ENCODE measurements around the gene DCD.
"Not testable (repeated sequence)": the region's sequence is repeated elsewhere in the genome, so short reads cannot be mapped to it uniquely, and the experiment has no call there.

Gene DCD

DNA sequence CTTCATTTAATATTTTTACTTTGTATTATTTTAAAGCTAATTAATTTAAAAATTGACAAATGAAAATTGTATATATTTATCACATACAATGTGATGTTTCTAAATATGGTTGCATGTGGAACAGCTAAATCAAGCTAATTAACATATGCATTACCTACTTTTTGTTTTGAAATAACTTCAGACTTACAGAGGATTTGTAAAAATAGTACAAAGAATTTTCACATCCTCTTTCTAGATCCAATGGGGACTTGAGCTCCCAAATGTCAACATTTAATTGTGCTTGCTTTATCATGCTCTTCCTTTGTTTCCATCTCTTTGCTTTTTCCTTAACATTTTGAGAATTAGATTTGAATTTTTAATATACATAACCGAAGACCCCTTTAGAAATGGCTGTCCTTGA, 6.6 kb downstream of the DCD start:
- no peaks in the 10 kb centered on the region for H3K36me3 ChIP-seq (ENCODE audit: insufficient read depth, low read length)
- no peak overlapping the region for H3K4me2 ChIP-seq (ENCODE audit: insufficient read depth, low read length)
- H3K4me1 ChIP-seq (ENCODE audit: insufficient read depth, low read length) = no peaks in the 10 kb centered on the region
- H3K9me3 ChIP-seq (ENCODE audit: insufficient read depth, low read length, severe bottlenecking) = no peaks in the 10 kb centered on the region
- no peak overlapping the region for H2AFZ ChIP-seq (ENCODE audit: low read depth, low read length)
- H3K9ac ChIP-seq (ENCODE audit: low read depth, low read length) = no peak overlapping the region
- no peak overlapping the region for H3K4me3 ChIP-seq (ENCODE audit: low read depth in 1 of 2, low read length in 2 of 2)
- H3K27ac ChIP-seq (ENCODE audit: low read length) = no peak overlapping the region
- no peaks in the 10 kb centered on the region for H3K79me2 ChIP-seq (ENCODE audit: insufficient read depth, low read length)
- no peak for ATAC-seq (ENCODE audit: insufficient read depth, low read depth)
- peaks cover 32% of the 10 kb centered on the region for H3K27me3 ChIP-seq (ENCODE audit: insufficient read depth, low read length, poor library complexity)
- H4K20me1 ChIP-seq (ENCODE audit: insufficient read depth, low read length) = no peaks in the 10 kb centered on the region
- TF ChIP-seq, protein P1, sequence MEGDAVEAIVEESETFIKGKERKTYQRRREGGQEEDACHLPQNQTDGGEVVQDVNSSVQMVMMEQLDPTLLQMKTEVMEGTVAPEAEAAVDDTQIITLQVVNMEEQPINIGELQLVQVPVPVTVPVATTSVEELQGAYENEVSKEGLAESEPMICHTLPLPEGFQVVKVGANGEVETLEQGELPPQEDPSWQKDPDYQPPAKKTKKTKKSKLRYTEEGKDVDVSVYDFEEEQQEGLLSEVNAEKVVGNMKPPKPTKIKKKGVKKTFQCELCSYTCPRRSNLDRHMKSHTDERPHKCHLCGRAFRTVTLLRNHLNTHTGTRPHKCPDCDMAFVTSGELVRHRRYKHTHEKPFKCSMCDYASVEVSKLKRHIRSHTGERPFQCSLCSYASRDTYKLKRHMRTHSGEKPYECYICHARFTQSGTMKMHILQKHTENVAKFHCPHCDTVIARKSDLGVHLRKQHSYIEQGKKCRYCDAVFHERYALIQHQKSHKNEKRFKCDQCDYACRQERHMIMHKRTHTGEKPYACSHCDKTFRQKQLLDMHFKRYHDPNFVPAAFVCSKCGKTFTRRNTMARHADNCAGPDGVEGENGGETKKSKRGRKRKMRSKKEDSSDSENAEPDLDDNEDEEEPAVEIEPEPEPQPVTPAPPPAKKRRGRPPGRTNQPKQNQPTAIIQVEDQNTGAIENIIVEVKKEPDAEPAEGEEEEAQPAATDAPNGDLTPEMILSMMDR (IDR thresholded peaks at IDR 0.05; ENCODE audit: borderline replicate concordance, extremely low read depth, low read length, poor library complexity, severe bottlenecking) = no peak
- TF ChIP-seq EZH2 (IDR thresholded peaks at IDR 0.05; ENCODE audit: borderline replicate concordance, low read depth, low read length, severe bottlenecking) = no peak
- DNase-seq = no peak

DNA sequence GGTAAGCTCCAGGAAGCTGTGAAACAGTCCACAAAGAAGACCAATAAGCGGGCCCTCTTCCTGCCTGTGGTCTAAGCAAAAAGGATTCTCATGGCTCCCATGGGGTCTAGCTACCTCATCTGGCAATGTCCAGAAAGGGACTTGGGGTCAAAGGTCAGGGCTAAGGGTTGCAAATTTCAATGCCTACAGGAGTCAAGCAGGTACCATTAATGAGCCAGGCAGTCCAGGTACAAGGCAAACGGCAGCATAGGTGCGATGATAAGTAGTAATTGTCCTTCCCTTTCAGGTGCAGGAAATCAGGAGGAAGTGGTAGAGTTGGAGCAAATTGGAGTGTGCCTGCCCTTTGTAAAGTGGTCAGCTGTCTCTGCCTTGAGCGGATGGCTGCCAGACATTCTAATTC, 7.1 kb downstream of the DCD start:
- peaks cover 28% of the 10 kb centered on the region for H3K27me3 ChIP-seq (ENCODE audit: insufficient read depth, low read length, poor library complexity)
- H3K4me1 ChIP-seq (ENCODE audit: insufficient read depth, low read length) = no peaks in the 10 kb centered on the region
- ATAC-seq (ENCODE audit: insufficient read depth, low read depth) (no peak), DNase-seq (no peak)
- TF ChIP-seq EZH2 (IDR thresholded peaks at IDR 0.05; ENCODE audit: borderline replicate concordance, low read depth, low read length, severe bottlenecking) = no peak
- TF ChIP-seq, protein P1 (IDR thresholded peaks at IDR 0.05; ENCODE audit: borderline replicate concordance, extremely low read depth, low read length, poor library complexity, severe bottlenecking) = no peak
- no peak overlapping the region for H3K4me3 ChIP-seq (ENCODE audit: low read depth in 1 of 2, low read length in 2 of 2)
- no peak overlapping the region for H3K4me2 ChIP-seq (ENCODE audit: insufficient read depth, low read length)
- H3K9ac ChIP-seq (ENCODE audit: low read depth, low read length) = no peak overlapping the region
- H3K36me3 ChIP-seq (ENCODE audit: insufficient read depth, low read length) = no peaks in the 10 kb centered on the region
- no peaks in the 10 kb centered on the region for H4K20me1 ChIP-seq (ENCODE audit: insufficient read depth, low read length)
- H3K9me3 ChIP-seq (ENCODE audit: insufficient read depth, low read length, severe bottlenecking) = no peaks in the 10 kb centered on the region
- H3K27ac ChIP-seq (ENCODE audit: low read length) = no peak overlapping the region
- H2AFZ ChIP-seq (ENCODE audit: low read depth, low read length) = no peak overlapping the region
- no peaks in the 10 kb centered on the region for H3K79me2 ChIP-seq (ENCODE audit: insufficient read depth, low read length)

DNA sequence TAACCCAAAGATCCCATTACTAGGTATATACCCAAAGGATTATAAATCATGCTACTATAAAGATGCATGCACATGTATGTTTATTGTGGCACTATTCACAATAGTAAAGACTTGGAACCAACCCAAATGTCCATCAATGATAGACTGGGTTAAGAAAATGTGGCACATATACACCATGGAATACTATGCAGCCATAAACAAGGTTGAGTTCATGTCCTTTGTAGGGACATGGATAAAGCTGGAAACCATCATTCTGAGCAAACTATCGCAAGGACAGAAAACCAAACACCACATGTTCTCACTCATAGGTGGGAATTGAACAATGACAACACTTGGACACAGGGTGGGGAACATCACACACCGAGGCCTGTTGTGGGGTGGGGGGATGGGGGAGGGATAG, 9.1 kb downstream of the DCD start:
- not testable (repeated sequence) for H3K4me3 ChIP-seq (ENCODE audit: low read depth in 1 of 2, low read length in 2 of 2); DNase-seq; H3K9me3 ChIP-seq (ENCODE audit: insufficient read depth, low read length, severe bottlenecking); H3K4me1 ChIP-seq (ENCODE audit: insufficient read depth, low read length); H3K36me3 ChIP-seq (ENCODE audit: insufficient read depth, low read length); H3K9ac ChIP-seq (ENCODE audit: low read depth, low read length); H3K79me2 ChIP-seq (ENCODE audit: insufficient read depth, low read length); H4K20me1 ChIP-seq (ENCODE audit: insufficient read depth, low read length); H2AFZ ChIP-seq (ENCODE audit: low read depth, low read length); H3K27ac ChIP-seq (ENCODE audit: low read length); ATAC-seq (ENCODE audit: insufficient read depth, low read depth); H3K4me2 ChIP-seq (ENCODE audit: insufficient read depth, low read length); H3K27me3 ChIP-seq (ENCODE audit: insufficient read depth, low read length, poor library complexity)

DNA sequence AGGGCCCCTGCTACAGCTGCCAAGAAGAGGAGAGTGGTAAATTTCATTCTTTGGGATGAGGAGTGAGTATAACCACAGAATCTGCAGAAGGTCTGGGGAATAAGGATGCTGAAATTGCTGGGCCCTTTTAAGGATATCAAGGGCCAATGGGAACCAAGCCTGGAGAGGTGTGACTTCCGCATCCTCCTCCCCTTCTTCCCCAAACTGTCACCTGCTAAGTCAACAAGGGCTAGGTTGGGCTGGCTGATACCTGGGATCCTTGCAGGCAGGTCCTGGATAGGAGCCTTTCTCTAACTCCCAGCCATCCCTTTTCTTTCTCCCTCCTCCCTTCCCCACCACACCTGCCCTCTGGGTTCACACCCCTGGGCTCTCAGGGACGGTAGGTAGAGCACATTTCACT, 13.4 kb downstream of the DCD start, which contains the start of gene LACRT:
Gene LACRT (minus strand): TSS at position 101 of the 400 bp plus-strand sequence. CDS start 54 bp downstream, at position 47.
- H3K9me3 ChIP-seq (ENCODE audit: insufficient read depth, low read length, severe bottlenecking) = no peaks in the 10 kb centered on the region
- no peaks in the 10 kb centered on the region for H3K27me3 ChIP-seq (ENCODE audit: insufficient read depth, low read length, poor library complexity)
- H3K79me2 ChIP-seq (ENCODE audit: insufficient read depth, low read length) = no peaks in the 10 kb centered on the region
- no peak within 1 kb of the TSS for H3K4me3 ChIP-seq (ENCODE audit: low read depth in 1 of 2, low read length in 2 of 2)
- H3K36me3 ChIP-seq (ENCODE audit: insufficient read depth, low read length) = no peaks in the 10 kb centered on the region
- no peak for ATAC-seq (ENCODE audit: insufficient read depth, low read depth)
- TF ChIP-seq, protein P1 (IDR thresholded peaks at IDR 0.05; ENCODE audit: borderline replicate concordance, extremely low read depth, low read length, poor library complexity, severe bottlenecking) = no peak
- no peak for TF ChIP-seq EZH2 (IDR thresholded peaks at IDR 0.05; ENCODE audit: borderline replicate concordance, low read depth, low read length, severe bottlenecking)
- H3K27ac ChIP-seq (ENCODE audit: low read length) = no peak within 1 kb of the TSS
- no peak within 1 kb of the TSS for H3K4me2 ChIP-seq (ENCODE audit: insufficient read depth, low read length)
- no peak within 1 kb of the TSS for H2AFZ ChIP-seq (ENCODE audit: low read depth, low read length)
- H3K9ac ChIP-seq (ENCODE audit: low read depth, low read length) = no peak within 1 kb of the TSS
- H4K20me1 ChIP-seq (ENCODE audit: insufficient read depth, low read length) = no peaks in the 10 kb centered on the region
- no peak for DNase-seq
- H3K4me1 ChIP-seq (ENCODE audit: insufficient read depth, low read length) = no peaks in the 10 kb centered on the region
